HG02938 (cell line): ENCODE measurements around the gene LBHD2.

Experiments used
- ATAC-seq: cut with Tn5 transposase; IDR thresholded peaks from one replicate; pipeline ENCODE4 v1.9.1; 2021; ENCODE audit warnings: mild to moderate bottlenecking, moderate library complexity; ENCODE audit not compliant: unreplicated experiment

The LBHD2 gene

GRCh38 chr14:103068351-103069073, 15.5 kb upstream of the LBHD2 start:
- ATAC-seq, result no peak

- ATAC-seq, result no peak
These were observed 13.6 kb upstream of the LBHD2 start for GRCh38 chr14:103070263-103070885.

GRCh38 chr14:103070971-103071542, 13.0 kb upstream of the LBHD2 start:
- ATAC-seq, result no peak

- no peak for ATAC-seq
These were observed 12.3 kb upstream of the LBHD2 start for GRCh38 chr14:103071544-103072251.

GRCh38 chr14:103072595-103073366, 11.2 kb upstream of the LBHD2 start:
- ATAC-seq, result no peak

GRCh38 chr14:103073367-103073875, 10.6 kb upstream of the LBHD2 start:
- no peak for ATAC-seq

- no peak for ATAC-seq
These were observed 9.9 kb upstream of the LBHD2 start for GRCh38 chr14:103073876-103074728.

- no peak for ATAC-seq
These were observed 9.2 kb upstream of the LBHD2 start for GRCh38 chr14:103074729-103075367.

- ATAC-seq, result no peak
These were observed 5.6 kb upstream of the LBHD2 start for GRCh38 chr14:103078420-103078749.

- ATAC-seq, result no peak
These were observed 5.0 kb upstream of the LBHD2 start for GRCh38 chr14:103078860-103079587.

GRCh38 chr14:103081951-103082350, 2.1 kb upstream of the LBHD2 start:
- no peak for ATAC-seq

- ATAC-seq, result no peak
These were observed 1.4 kb downstream of the LBHD2 start for GRCh38 chr14:103085106-103086091.

GRCh38 chr14:103086771-103087342, 2.8 kb downstream of the LBHD2 start:
- no peak for ATAC-seq

- no peak for ATAC-seq
These were observed 3.4 kb downstream of the LBHD2 start for GRCh38 chr14:103087343-103087835.

GRCh38 chr14:103088921-103089320, 4.9 kb downstream of the LBHD2 start:
- ATAC-seq, result no peak

- ATAC-seq, result no peak
These were observed 5.7 kb downstream of the LBHD2 start for GRCh38 chr14:103089386-103090335.
